Hepatocyte (in vitro differentiated cells): Measurements from ENCODE around the gene CALY. TPM values are rescaled to one million over a fixed set of nuclear protein-coding genes. Genes with fewer than 3 reads are reported as not detected.

ENCODE experiments used
- DNase-seq: peaks from one replicate; pipeline ENCODE4 v3.0.0-alpha.2; 2016; ENCODE audit warnings: low spot score
- H2AFZ ChIP-seq: fragments of 200-600 bp; sonication (generic); 2 replicates; pipeline ENCODE4 v1.6.0; 2016; ENCODE audit warnings: antibody characterized with exemption, mild to moderate bottlenecking
- H3K27ac ChIP-seq: fragments of 200-600 bp; sonication (generic); 2 replicates; pipeline ENCODE4 v1.5.1; 2016; ENCODE audit warnings: mild to moderate bottlenecking
- H3K27me3 ChIP-seq: fragments of 200-600 bp; sonication (generic); 2 replicates; pipeline ENCODE4 v1.6.1; 2016
- H3K36me3 ChIP-seq: fragments of 200-600 bp; sonication (generic); replicated peaks from 2 replicates; pipeline ENCODE4 v1.5.1; 2016; ENCODE audit warnings: low read depth; ENCODE audit not compliant: insufficient read depth
- H3K4me1 ChIP-seq: fragments of 200-600 bp; sonication (generic); 2 replicates; pipeline ENCODE4 v1.5.1; 2016; ENCODE audit warnings: mild to moderate bottlenecking, moderate library complexity; ENCODE audit not compliant: insufficient read depth
- H3K4me2 ChIP-seq: fragments of 200-600 bp; sonication (generic); 2 replicates; pipeline ENCODE4 v1.6.0; 2016
- H3K4me3 ChIP-seq: fragments of 200-600 bp; sonication (generic); 2 replicates; pipeline ENCODE4 v1.5.1; 2016; ENCODE audit warnings: mild to moderate bottlenecking
- H3K79me2 ChIP-seq: fragments of 200-600 bp; sonication (generic); 2 replicates; pipeline ENCODE4 v1.6.0; 2017; ENCODE audit warnings: mild to moderate bottlenecking
- H3K9me2 ChIP-seq: fragments of 200-600 bp; sonication (generic); replicated peaks from 2 replicates; pipeline ENCODE4 v1.6.0; 2017; ENCODE audit warnings: mild to moderate bottlenecking; ENCODE audit not compliant: insufficient read depth
- H3K9me3 ChIP-seq: fragments of 200-600 bp; sonication (generic); 2 replicates; pipeline ENCODE4 v1.5.1; 2016; ENCODE audit warnings: low read depth, mild to moderate bottlenecking
- H4K20me1 ChIP-seq: fragments of 200-600 bp; sonication (generic); 2 replicates; pipeline ENCODE4 v1.6.0; 2016; ENCODE audit warnings: mild to moderate bottlenecking; ENCODE audit not compliant: insufficient read depth, poor library complexity, severe bottlenecking
- CTCF ChIP-seq: fragments of 200-600 bp; sonication (generic); IDR thresholded peaks from 2 replicates; pipeline ENCODE4 v1.5.1; 2016; ENCODE audit warnings: antibody characterized with exemption, mild to moderate bottlenecking; ENCODE audit not compliant: poor library complexity
- EZH2 ChIP-seq: fragments of 200-600 bp; sonication (generic); IDR thresholded peaks from 2 replicates; pipeline ENCODE4 v1.6.1; 2016; ENCODE audit warnings: antibody characterized with exemption, mild to moderate bottlenecking, borderline replicate concordance
- EZH2phosphoT487 ChIP-seq: fragments of 200-600 bp; sonication (generic); IDR thresholded peaks from one replicate; pipeline ENCODE4 v1.6.1; 2018; ENCODE audit warnings: antibody characterized with exemption, mild to moderate bottlenecking, low read depth, moderate library complexity; ENCODE audit not compliant: unreplicated experiment, severe bottlenecking
- WGBS: methylation state at CpG from one replicate; pipeline ENCODE4 v1.1.6; 2016; ENCODE audit warnings: low lambda C conversion rate; ENCODE audit errors: missing lambda C conversion rate; 5-methylcytosine and 5-hydroxymethylcytosine counted together
- polyA plus RNA-seq: library from polyadenylated mRNA; unstranded; fragments of >200 nt; fragmentation: Nextera tagmentation; extraction: Ambion mirVana; gene quantifications from 2 replicates; pipeline ENCODE4 v1.2.1, GENCODE V29; 2016
- total RNA-seq: library from RNA; depleted of rRNA; stranded (reverse); fragments of >200 nt; gene quantifications from 2 replicates; pipeline ENCODE4 v1.2.3, GENCODE V29; 2014

Gene CALY
- total and polyA plus RNA-seq, 2 experiments from 2014 or later: 2.3 to 3.7 TPM

GRCh38 chr10:133355991-133356390 is 19.3 kb upstream of the CALY start:
- H3K4me2 ChIP-seq: no peak overlapping the region

GRCh38 chr10:133355266-133355665 is 18.6 kb upstream of the CALY start:
- H3K36me3 ChIP-seq: no peaks in the 10 kb centered on the region
- H3K4me1 ChIP-seq: peaks cover 17% of the 10 kb centered on the region
- no peak overlapping the region for H3K4me3 ChIP-seq
- no peaks in the 10 kb centered on the region for H3K9me2 ChIP-seq
- no peak overlapping the region for H3K4me2 ChIP-seq
- H2AFZ ChIP-seq: no peak overlapping the region
- H3K79me2 ChIP-seq: no peaks in the 10 kb centered on the region
- 100% methylated on average over 6 of the region's 6 CpGs for WGBS
- no peaks in the 10 kb centered on the region for H3K27me3 ChIP-seq
- DNase-seq: no peak
- TF ChIP-seq CTCF (no peak), EZH2phosphoT487 (no peak), EZH2 (no peak)
- H3K9me3 ChIP-seq: no peaks in the 10 kb centered on the region
- no peak overlapping the region for H3K27ac ChIP-seq
- no peaks in the 10 kb centered on the region for H4K20me1 ChIP-seq

More at GRCh38 chr10:133355991-133356390, 19.3 kb upstream of the CALY start:
- Histone ChIP-seq H3K36me3 (no peaks in the 10 kb centered on the region), H3K9me2 (no peaks in the 10 kb centered on the region), H3K79me2 (no peaks in the 10 kb centered on the region), H3K27me3 (no peaks in the 10 kb centered on the region), H4K20me1 (no peaks in the 10 kb centered on the region), H3K27ac (no peak overlapping the region), H3K9me3 (no peaks in the 10 kb centered on the region), H3K4me1 (peaks cover 21% of the 10 kb centered on the region), H2AFZ (no peak overlapping the region), H3K4me3 (no peak overlapping the region)
- 100% methylated on average over 3 of the region's 3 CpGs for WGBS
- TF ChIP-seq EZH2: no peak
- TF ChIP-seq EZH2phosphoT487: no peak
- TF ChIP-seq CTCF: no peak
- DNase-seq: no peak

- H3K36me3 ChIP-seq: no peaks in the 10 kb centered on the region
- no peak for DNase-seq
- H4K20me1 ChIP-seq: no peaks in the 10 kb centered on the region
- H3K9me2 ChIP-seq: no peaks in the 10 kb centered on the region
- H3K79me2 ChIP-seq: no peaks in the 10 kb centered on the region
- over 99% methylated on average over 13 of the region's 14 CpGs for WGBS
- H3K9me3 ChIP-seq: no peaks in the 10 kb centered on the region
- no peak overlapping the region for H3K4me2 ChIP-seq
- H3K4me3 ChIP-seq: no peak overlapping the region
- no peaks in the 10 kb centered on the region for H3K27me3 ChIP-seq
- peaks cover 12% of the 10 kb centered on the region for H3K4me1 ChIP-seq
- H3K27ac ChIP-seq: no peak overlapping the region
- no peak overlapping the region for H2AFZ ChIP-seq
- no peak for TF ChIP-seq CTCF
- no peak for TF ChIP-seq EZH2
- no peak for TF ChIP-seq EZH2phosphoT487
These were observed 18.1 kb upstream of the CALY start for GRCh38 chr10:133354672-133355240.
